Activated CD8-positive, alpha-beta memory T cell treated with anti-CD3 and anti-CD28 coated beads, Interleukin-2, amount 50 U/mL, for 24 hours (primary cell): ENCODE results near the gene ERC2.

Source experiments
- DNase-seq: peaks from one replicate; pipeline ENCODE4 v3.0.0-alpha.2; 2020; ENCODE audit errors: extremely low read depth

ERC2 gene

GRCh38 chr3:56366641-56367162 lies 101.6 kb downstream of the ERC2 start:
- no peak for DNase-seq

- DNase-seq, result no peak
These were observed 102.2 kb downstream of the ERC2 start for GRCh38 chr3:56365905-56366640.

GRCh38 chr3:56364665-56365064 lies 103.6 kb downstream of the ERC2 start:
- DNase-seq, result no peak

GRCh38 chr3:56363720-56364119 lies 104.5 kb downstream of the ERC2 start:
- DNase-seq, result no peak

- DNase-seq, result no peak
These were observed 106.5 kb downstream of the ERC2 start for GRCh38 chr3:56361731-56362130.

GRCh38 chr3:56357266-56357665 lies 111.0 kb downstream of the ERC2 start:
- DNase-seq, result no peak

GRCh38 chr3:56356808-56357207 lies 111.5 kb downstream of the ERC2 start:
- no peak for DNase-seq

GRCh38 chr3:56355570-56356185 lies 112.6 kb downstream of the ERC2 start:
- no peak for DNase-seq

- no peak for DNase-seq
These were observed 116.7 kb downstream of the ERC2 start for GRCh38 chr3:56351537-56351936.

- DNase-seq, result no peak
These were observed 120.9 kb downstream of the ERC2 start for GRCh38 chr3:56347219-56347871.

GRCh38 chr3:56342475-56342874 lies 125.8 kb downstream of the ERC2 start:
- DNase-seq, result no peak

GRCh38 chr3:56339671-56340070 lies 128.6 kb downstream of the ERC2 start:
- no peak for DNase-seq

GRCh38 chr3:56339244-56339643 lies 129.0 kb downstream of the ERC2 start:
- no peak for DNase-seq

- no peak for DNase-seq
These were observed 132.2 kb downstream of the ERC2 start for GRCh38 chr3:56336023-56336422.

GRCh38 chr3:56324473-56324872 lies 143.8 kb downstream of the ERC2 start:
- no peak for DNase-seq

GRCh38 chr3:56323986-56324420 lies 144.3 kb downstream of the ERC2 start:
- DNase-seq, result no peak

- no peak for DNase-seq
These were observed 145.4 kb downstream of the ERC2 start for GRCh38 chr3:56322862-56323261.

GRCh38 chr3:56321892-56322291 lies 146.4 kb downstream of the ERC2 start:
- no peak for DNase-seq

GRCh38 chr3:56321383-56321782 lies 146.9 kb downstream of the ERC2 start:
- no peak for DNase-seq

GRCh38 chr3:56320883-56321282 lies 147.4 kb downstream of the ERC2 start:
- no peak for DNase-seq

- DNase-seq, result no peak
These were observed 149.4 kb downstream of the ERC2 start for GRCh38 chr3:56318891-56319290.

GRCh38 chr3:56316944-56317343 lies 151.3 kb downstream of the ERC2 start:
- DNase-seq, result no peak

- DNase-seq, result no peak
These were observed 153.4 kb downstream of the ERC2 start for GRCh38 chr3:56314842-56315241.
